ENCODE results near the gene CCDC102A. TPM values are rescaled to one million over a fixed set of nuclear protein-coding genes. Genes with fewer than 3 reads are reported as not detected.

Gene CCDC102A
- total and polyA plus RNA-seq, 2 of the 13 experiments (the other 11 are each of a cell fraction or from before 2014, with no cell fraction given): 2.1 to 2.8 TPM

GRCh38 chr16:57485916-57486857, 50.2 kb downstream of the CCDC102A start, which contains the start of gene DOK4 (continued):
- 0 out of 2 replicates have a peak, but pooled peaks have one; percentile 38 for TF ChIP-seq NFATC3 (CRISPR knock-in tag; IDR thresholded peaks at IDR 0.05)
- no peak for TF ChIP-seq STAG1 (CRISPR knock-in tag; IDR thresholded peaks at IDR 0.05)
- TF ChIP-seq ZNF44 (CRISPR knock-in tag; IDR thresholded peaks at IDR 0.05): no peak
- no peak for TF ChIP-seq ZNF329 (CRISPR knock-in tag; IDR thresholded peaks at IDR 0.05; ENCODE audit: low read depth)
- no peak for TF ChIP-seq ZFP36L2 (CRISPR knock-in tag; IDR thresholded peaks at IDR 0.05)
- no peak for TF ChIP-seq REL (CRISPR knock-in tag; conservative IDR thresholded peaks at IDR 0.05)
- TF ChIP-seq, protein P1, sequence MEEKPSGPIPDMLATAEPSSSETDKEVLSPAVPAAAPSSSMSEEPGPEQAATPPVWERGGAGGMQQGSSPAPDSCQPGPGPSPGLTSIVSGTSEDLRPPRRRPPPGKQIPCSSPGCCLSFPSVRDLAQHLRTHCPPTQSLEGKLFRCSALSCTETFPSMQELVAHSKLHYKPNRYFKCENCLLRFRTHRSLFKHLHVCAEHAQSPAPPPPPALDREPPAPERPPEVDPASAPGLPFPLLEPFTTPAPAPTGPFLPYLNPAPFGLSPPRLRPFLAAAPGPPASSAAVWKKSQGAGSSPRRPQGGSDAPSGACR (CRISPR knock-in tag; IDR thresholded peaks at IDR 0.05): no peak
- TF ChIP-seq ZBTB42 (CRISPR knock-in tag; IDR thresholded peaks at IDR 0.05): no peak
- TF ChIP-seq EP300 (IDR thresholded peaks at IDR 0.05; ENCODE audit: low read depth in 2 of 2, low read length in 2 of 2): no peak; a peak in 1 of 4 replicates
- no peak for TF ChIP-seq EP300 (CRISPR knock-in tag; IDR thresholded peaks at IDR 0.05; ENCODE audit: borderline replicate concordance)
- TF ChIP-seq ZFYVE20 (CRISPR knock-in tag; IDR thresholded peaks at IDR 0.05; ENCODE audit: borderline replicate concordance, low read depth): no peak
- no peak for TF ChIP-seq TRAFD1 (CRISPR knock-in tag; IDR thresholded peaks at IDR 0.05; ENCODE audit: borderline replicate concordance)
- TF ChIP-seq ZBTB10 (CRISPR knock-in tag; IDR thresholded peaks at IDR 0.05; ENCODE audit: borderline replicate concordance): no peak
- no peak for TF ChIP-seq KDM1A (CRISPR knock-in tag; IDR thresholded peaks at IDR 0.05)
- TF ChIP-seq SNAPC2 (CRISPR knock-in tag; IDR thresholded peaks at IDR 0.05): no peak
- 0 out of 2 replicates have a peak, but pooled peaks have one; percentile 47 for TF ChIP-seq ZNF607 (CRISPR knock-in tag; IDR thresholded peaks at IDR 0.05; ENCODE audit: borderline replicate concordance)
- no peak for TF ChIP-seq NFKBIZ (CRISPR knock-in tag; IDR thresholded peaks at IDR 0.05)
- TF ChIP-seq SSRP1 (CRISPR knock-in tag; IDR thresholded peaks at IDR 0.05): no peak

Measured in HepG2 (cell line).